T-helper 1 cell treated with Interleukin-12 subunit alpha and Interleukin-12 subunit beta and Interleukin-4 antibody, amounts not matched to agents 30 ng/mL and 1 ng/mL, for 36 hours (primary cell): ENCODE results near the gene PACS1. TPM values are rescaled to one million over a fixed set of nuclear protein-coding genes. Genes with fewer than 3 reads are reported as not detected.

ENCODE experiments used
- intact Hi-C: fragments of 100-400 bp; cut with micrococcal nuclease; formaldehyde crosslinking; loops from one replicate; pipeline ENCODE4 v1.15.1; 2024
- total RNA-seq: library from RNA; stranded (reverse); gene quantifications from 2 replicates; pipeline ENCODE4 v1.2.3, GENCODE V29; 2022

PACS1 gene
- total RNA-seq, 1 donor from 2014 or later, result 90.5 TPM

DNA sequence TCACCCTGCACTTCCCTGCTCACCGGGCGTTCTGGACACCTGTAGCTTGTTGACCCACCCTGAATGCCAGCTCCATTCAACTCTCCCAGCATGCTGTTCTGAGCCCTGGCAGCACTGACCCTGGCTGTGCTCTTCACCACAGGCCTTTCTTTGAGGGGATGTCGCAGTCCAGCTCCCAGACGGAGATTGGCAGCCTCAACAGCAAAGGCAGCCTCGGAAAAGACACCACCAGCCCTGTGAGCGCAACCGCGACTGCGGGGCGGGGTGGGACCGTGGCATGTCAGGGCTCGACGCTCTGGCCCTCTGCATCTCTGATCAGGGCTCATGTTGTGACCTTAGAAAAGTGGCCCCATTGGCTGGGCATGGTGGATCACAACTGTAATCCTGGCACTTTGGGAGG is 150.9 kb downstream of the PACS1 start:
- intact Hi-C loops, result no loop called here

GRCh38 chr11:66221726-66222236 is 151.7 kb downstream of the PACS1 start:
- intact Hi-C loops, result loop anchor here (1.0 to 2.0 kb wide), 10 partner anchors 37 to 219 kb away; partner anchors contain the start of genes BANF1, BRMS1, EIF1AD and RAB1B

- intact Hi-C loops, result loop anchor here (1.0 to 2.0 kb wide), 10 partner anchors 36 to 220 kb away; partner anchors contain the start of genes BANF1, BRMS1, EIF1AD and RAB1B
Measured at GRCh38 chr11:66222358-66223149, 152.5 kb downstream of the PACS1 start.

- intact Hi-C loops, result no loop called here
Measured at GRCh38 chr11:66224226-66224855, 154.3 kb downstream of the PACS1 start.

DNA sequence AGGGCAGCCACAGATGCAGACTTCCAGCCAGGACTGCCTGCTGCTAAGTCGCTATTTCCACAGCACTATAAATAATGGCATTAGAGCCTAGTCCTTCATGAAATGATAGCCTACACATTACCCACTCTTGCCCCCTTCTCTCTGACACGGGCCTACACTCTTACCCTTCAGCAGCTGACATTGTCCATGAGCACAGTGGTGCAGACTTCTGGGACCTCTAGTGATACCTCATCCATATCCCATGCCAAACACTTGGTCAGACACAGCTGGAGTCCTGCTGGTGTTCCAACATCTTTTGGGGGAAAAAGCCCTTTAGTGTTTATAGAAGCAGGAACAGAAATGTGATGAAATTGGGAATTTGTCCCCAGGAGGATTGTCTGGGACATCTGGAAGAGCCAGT is 155.0 kb downstream of the PACS1 start:
- intact Hi-C loops, result no loop called here

- intact Hi-C loops, result no loop called here
Measured at GRCh38 chr11:66226101-66226500, 156.0 kb downstream of the PACS1 start.

- intact Hi-C loops, result no loop called here
Measured at GRCh38 chr11:66227700-66228099, 157.6 kb downstream of the PACS1 start.

DNA sequence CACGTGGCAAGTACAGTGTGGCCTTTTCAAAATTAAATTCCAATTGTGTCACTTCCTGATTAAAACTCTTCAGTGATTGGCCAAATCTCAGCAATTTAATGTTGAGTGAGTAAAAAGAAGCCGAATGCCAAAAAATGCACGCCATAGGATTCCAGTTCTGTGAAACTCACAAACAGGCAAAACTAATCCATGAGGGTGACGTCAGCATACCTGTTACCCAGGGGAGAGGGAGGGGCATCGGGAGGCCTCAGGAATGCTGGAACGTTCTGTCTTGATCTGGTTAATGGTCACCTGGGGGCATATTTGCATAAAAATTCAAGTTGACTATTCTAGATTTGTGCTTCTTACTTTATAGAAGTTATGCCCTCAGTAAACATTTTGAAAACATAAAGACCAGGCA is 158.4 kb downstream of the PACS1 start:
- intact Hi-C loops, result no loop called here

- intact Hi-C loops, result no loop called here
Measured at GRCh38 chr11:66230156-66230555, 160.1 kb downstream of the PACS1 start.

- intact Hi-C loops, result no loop called here
Measured at GRCh38 chr11:66230978-66231377, 160.9 kb downstream of the PACS1 start.

DNA sequence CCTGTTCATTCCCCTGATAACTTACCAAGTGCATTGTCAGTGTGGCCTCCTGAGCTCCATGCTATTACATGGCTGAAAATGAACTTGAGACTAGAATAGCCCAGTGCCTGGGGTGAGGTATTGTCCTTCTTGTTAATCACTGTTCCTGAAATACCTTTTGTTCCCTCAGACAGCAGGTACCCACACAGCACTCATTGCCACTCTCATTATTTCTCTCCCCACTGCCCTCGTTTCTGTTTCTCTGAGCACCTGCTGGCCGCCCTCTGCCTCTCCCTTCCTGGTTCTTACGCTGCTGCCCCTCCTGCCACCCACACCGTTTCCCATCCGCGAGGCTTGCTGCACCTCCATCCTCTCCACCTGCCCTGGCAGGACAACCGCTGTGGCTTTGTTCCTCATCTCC is 161.5 kb downstream of the PACS1 start:
- intact Hi-C loops, result no loop called here

GRCh38 chr11:66232769-66233168 is 162.7 kb downstream of the PACS1 start:
- intact Hi-C loops, result no loop called here

GRCh38 chr11:66233301-66233700 is 163.2 kb downstream of the PACS1 start:
- intact Hi-C loops, result no loop called here

DNA sequence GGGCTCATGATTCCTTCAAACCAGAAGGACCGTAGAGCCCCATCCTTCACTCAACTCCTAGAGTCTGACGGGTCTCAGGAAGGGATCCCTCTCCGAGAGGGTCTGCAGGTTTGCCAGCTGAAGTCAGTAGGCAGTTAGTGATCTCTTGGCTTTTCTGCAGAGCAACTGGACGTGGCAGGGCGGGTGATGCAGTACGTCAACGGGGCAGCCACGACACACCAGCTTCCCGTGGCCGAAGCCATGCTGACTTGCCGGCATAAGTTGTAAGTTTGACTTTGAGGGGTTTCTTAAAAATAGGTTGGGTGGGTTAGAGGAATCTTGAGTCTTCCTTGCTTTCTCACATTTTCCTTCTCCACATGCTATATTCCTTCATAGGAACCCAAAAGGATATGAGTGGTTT is 165.1 kb downstream of the PACS1 start:
- intact Hi-C loops, result no loop called here

DNA sequence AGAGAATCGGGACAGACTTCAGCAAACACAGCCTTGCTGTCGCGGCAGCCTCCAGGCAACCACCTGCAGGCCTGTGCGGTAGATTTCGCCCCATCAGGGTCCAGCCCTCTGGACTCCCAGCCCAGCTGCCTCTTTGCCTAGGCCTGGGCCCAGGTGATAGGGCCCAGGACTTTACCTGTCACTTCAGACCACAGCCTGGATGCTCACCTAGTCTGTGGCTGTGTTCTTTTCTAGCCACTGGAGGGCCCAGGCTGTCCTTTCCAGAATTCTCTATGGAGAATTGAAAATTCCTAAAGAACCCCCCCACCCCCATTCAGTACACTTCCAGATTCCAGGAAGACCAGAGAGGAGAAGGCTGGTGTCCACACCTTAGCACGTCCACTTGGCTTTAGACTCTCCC is 167.8 kb downstream of the PACS1 start:
- intact Hi-C loops, result no loop called here

- intact Hi-C loops, result no loop called here
Measured at GRCh38 chr11:66238786-66239413, 168.8 kb downstream of the PACS1 start.

GRCh38 chr11:66239511-66239910 is 169.4 kb downstream of the PACS1 start:
- intact Hi-C loops, result no loop called here

GRCh38 chr11:66239998-66240780 is 170.1 kb downstream of the PACS1 start:
- intact Hi-C loops, result no loop called here

GRCh38 chr11:66240781-66241136 is 170.7 kb downstream of the PACS1 start:
- intact Hi-C loops, result no loop called here

GRCh38 chr11:66242095-66242765 is 172.2 kb downstream of the PACS1 start:
- intact Hi-C loops, result no loop called here
